HG03575 (cell line): ENCODE measurements around the gene DNAH6.

Source experiments
- ATAC-seq: cut with Tn5 transposase; IDR thresholded peaks from one replicate; pipeline ENCODE4 v1.9.1; 2021; ENCODE audit not compliant: unreplicated experiment, insufficient number of reproducible peaks, low FRiP score; ENCODE audit errors: extremely low read depth

DNAH6 gene

GRCh38 chr2:84559838-84560237 is 43.5 kb downstream of the DNAH6 start:
- no peak for ATAC-seq

DNA sequence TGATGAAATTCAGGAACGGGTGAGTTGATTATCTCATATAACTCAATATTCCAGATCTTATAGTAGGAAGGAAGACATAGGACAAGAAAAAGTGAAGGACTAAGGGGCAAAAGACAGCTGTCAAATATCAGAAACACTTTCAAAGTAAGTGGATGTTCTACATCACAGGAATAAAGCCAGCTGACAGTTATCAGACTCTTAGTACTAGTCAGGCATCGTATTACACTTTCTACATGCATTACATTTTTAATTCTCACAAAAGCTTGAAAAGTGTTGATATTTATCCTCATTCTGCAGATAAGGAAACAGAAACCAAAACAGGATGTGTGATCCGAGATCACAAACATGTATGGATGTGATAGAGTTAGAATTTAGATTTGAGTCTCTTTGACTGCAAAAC is 63.4 kb downstream of the DNAH6 start:
- no peak for ATAC-seq

GRCh38 chr2:84603911-84604310 is 87.6 kb downstream of the DNAH6 start:
- ATAC-seq = no peak

GRCh38 chr2:84613082-84613481 is 96.8 kb downstream of the DNAH6 start:
- no peak for ATAC-seq

GRCh38 chr2:84619794-84620371 is 103.6 kb downstream of the DNAH6 start:
- ATAC-seq = no peak

- no peak for ATAC-seq
These were observed 112.2 kb downstream of the DNAH6 start for GRCh38 chr2:84628486-84628885.

DNA sequence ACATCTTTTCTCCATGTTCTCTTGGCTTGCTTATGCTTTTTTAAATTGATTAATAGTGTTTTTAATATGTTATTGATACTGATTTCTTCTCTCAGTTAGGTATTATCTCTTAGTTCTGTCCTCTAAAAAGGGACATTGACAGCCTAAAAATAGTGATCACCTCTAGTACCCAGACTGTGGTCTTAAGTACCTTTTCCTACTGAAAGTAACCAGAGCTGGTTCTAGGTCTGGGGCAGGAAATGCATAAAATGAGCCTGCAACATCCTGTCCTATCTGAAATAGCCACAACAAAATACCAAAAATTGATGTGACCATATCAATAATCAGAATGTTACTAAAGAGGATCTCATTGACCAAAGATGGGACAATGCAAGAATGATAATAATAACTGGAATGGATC is 113.3 kb downstream of the DNAH6 start:
- no peak for ATAC-seq

DNA sequence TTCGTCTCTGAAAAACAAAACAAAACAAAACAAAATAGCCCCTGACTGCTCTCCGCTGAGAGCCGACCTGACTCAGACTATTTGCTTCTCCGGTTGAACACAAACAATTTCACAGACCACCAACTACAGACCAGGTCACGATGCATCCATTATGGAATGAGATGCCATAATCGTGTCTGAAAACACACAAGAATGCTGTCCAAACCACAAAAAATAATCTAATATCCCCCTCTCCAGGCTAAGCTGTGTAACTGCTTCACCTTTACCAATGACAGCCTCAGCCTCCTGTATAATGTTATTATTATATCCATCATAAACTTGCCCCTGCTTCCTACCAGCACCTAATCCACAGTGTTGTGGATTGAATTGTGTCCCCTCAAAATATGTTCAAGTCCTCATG is 114.7 kb downstream of the DNAH6 start:
- ATAC-seq = no peak

DNA sequence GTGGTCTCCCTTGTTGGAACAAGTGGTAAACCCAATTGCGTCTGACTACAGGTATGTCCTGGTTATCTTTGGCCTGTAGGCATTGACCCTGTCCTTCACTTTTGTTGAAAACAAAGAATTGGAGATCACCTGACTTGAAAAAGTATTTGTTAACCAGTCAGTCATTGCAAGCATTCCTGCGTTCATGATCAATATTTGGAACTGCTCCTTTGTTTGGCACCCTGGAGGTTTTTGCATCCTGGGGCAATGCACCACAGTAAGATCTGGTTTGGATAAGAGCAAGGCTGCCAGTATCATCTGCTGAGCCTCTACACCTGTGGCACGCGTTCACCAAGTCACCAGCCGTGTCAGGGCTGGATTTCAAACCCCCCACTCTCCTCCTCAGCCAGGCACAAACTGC is 115.7 kb downstream of the DNAH6 start:
- ATAC-seq = no peak

- ATAC-seq = no peak
These were observed 120.0 kb downstream of the DNAH6 start for GRCh38 chr2:84636080-84636971.

- no peak for ATAC-seq
These were observed 123.5 kb downstream of the DNAH6 start for GRCh38 chr2:84639751-84640150.

DNA sequence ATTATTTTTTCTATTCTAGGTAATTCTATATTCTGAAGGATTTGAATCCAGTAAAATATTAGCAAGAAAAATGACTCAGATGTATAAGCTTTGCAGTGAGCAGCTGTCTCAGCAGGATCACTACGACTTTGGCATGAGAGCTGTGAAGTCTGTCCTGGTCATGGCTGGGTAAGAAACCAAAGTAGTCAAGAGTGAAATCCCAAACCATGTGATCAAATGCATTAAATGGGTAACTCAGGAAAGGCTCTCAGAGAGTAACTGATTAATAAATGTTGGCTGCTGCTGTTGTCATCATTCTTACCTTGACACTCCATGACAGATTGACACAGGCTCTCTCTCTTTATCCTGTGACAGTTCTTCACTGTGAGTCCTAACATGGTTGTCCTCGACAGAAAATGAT is 124.1 kb downstream of the DNAH6 start:
- ATAC-seq = no peak

- no peak for ATAC-seq
These were observed 124.7 kb downstream of the DNAH6 start for GRCh38 chr2:84641021-84641420.

DNA sequence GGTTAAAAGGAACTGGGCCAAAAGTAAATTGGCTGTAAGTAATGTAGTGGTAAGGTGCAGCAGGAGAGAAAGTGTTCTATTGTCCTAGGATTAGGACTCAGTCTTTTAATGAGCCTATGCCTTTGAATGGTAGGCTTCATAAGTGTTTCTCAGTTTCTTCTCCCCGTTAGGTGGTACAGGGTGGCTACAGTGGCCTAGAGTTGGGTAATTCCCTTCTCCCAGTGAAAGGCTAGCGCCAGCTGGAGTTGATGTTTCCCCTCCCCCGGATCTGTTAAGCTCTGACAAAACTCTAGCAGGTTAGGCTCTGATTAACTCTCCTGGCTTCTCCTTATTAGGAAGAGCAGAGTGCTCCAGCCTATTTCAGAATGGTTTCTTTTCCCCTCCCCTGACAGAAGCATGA is 127.7 kb downstream of the DNAH6 start:
- ATAC-seq = no peak

DNA sequence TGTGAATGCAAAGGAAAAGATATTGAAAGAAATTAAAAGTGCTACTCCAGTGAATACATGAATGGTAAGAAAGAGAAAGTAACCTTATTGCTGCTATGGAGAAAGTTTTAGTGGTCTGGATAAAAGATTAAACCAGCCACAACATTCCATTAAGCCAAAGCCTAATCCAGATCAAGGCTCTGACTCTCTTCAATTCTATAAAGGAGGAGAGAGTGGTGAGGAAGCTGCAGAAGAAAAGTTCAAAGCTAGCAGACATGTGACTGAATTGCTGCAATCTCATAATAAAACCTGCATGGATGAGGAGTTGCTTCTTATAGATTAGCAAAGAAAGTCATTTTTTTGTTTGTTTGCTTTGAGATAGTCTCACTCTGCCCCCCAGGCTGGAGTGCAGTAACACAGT is 130.2 kb downstream of the DNAH6 start:
- no peak for ATAC-seq

DNA sequence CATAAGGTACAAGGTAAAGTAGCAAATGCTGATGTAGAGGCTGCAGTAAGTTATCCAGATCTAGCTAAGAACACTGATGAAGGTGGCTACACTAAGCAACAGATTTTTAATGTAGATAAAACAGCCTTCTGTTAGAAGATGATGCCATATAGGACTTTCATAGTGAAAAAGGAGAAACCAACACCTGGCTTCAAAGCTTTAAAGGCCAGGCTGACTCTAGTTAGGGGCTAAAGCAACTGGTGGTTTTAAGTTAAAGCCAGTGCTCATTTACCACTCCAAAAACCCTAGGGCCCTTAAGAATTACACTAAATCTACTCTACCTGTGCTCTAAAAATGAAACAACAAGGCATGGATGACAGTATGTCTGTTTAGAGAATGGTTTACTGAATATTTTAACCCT is 131.0 kb downstream of the DNAH6 start:
- ATAC-seq = no peak

DNA sequence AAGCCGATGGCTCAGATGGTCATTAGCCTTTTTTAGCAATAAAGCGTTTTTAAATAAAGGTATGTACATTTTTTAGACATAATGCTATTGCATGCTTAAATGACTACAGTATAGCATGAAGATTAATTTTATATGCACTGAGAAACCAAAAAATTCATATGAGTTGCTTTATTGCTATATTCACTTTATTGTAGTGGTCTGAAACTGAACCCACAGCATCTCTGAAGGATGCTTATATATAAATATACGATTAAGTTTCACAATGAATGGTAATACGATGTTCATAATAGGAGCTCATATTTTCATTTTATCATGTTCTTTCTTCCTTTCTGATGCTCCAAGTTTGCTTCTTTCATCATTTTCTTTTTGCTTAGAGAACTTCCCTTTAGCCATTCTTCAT is 132.8 kb downstream of the DNAH6 start:
- no peak for ATAC-seq

DNA sequence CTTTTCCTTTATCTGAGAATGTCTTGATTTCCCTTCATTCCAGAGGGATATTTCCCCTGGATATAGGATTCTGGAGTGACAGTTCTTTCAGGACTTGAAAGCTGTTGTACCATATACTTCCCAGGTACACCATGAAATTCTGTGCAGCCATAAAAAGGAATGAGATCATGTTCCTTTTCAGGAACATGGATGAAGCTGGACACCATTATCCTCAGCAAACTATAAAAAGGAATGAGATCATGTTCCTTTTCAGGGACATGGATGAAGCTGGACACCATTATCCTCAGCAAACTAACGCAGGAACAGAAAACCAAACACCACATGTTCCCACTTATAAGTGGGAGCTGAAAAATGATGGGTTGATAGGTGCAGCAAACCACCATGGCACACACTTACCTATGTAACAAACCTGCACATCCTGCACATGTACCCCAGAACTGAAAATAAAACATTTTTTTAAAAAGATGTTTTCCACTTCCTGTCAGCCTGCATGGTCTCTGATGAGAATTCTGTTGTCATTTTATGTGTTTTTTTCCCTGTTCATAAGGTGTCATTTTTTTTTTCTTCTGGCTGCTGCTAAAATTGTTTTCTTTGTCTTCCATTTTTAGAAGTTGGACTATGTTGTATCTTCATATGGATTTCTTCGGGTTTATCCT is 133.3 kb downstream of the DNAH6 start:
- ATAC-seq = no peak

- ATAC-seq = no peak
These were observed 136.1 kb downstream of the DNAH6 start for GRCh38 chr2:84652431-84652830.

DNA sequence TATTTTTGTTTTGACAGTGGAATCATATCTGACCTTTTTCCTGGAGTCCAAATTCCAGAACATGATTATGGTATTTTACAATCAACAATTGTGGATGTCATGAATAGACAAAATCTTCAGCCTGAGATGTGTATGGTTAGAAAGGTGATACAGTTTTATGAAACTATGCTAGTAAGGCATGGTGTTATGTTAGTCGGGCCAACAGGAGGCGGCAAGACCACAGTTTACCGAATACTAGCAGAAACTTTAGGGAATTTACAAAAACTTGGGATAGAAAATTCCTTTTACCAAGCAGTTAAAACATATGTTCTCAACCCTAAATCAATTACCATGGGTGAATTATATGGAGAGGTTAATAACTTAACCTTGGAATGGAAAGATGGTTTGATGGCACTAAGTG is 137.0 kb downstream of the DNAH6 start:
- ATAC-seq = no peak
